ENCODE results near the gene GSTM2. TPM values are rescaled to one million over a fixed set of nuclear protein-coding genes. Genes with fewer than 3 reads are reported as not detected.

GSTM2 gene
- total RNA-seq, 1 experiment from 2014 or later = 2.2 TPM

- in situ Hi-C loops (cut with HindIII; ENCODE audit: low pct_unique_long_range_greater_than_20kb, low sequenced_read_pairs) = no loop called here
- DNase-seq (ENCODE audit: low read depth, low spot score) = no peak
Observed at GRCh38 chr1:109721042-109721441, 53.2 kb downstream of the GSTM2 start.

GRCh38 chr1:109721971-109722370, 54.1 kb downstream of the GSTM2 start:
- in situ Hi-C loops (cut with HindIII; ENCODE audit: low pct_unique_long_range_greater_than_20kb, low sequenced_read_pairs) = no loop called here
- DNase-seq (ENCODE audit: low read depth, low spot score) = no peak

GRCh38 chr1:109722908-109723691, 55.2 kb downstream of the GSTM2 start:
- DNase-seq (ENCODE audit: low read depth, low spot score) = no peak
- in situ Hi-C loops (cut with HindIII; ENCODE audit: low pct_unique_long_range_greater_than_20kb, low sequenced_read_pairs) = no loop called here

Other genes starting within 250 kb of the GSTM2 start
- gene PSMA5, start 241.6 kb upstream of the GSTM2 start, total RNA-seq (2014; rRNA removed; shearing (Covaris generic)) = 103 and 108 TPM in 2 replicates
- 0.35 and 0.37 TPM in 2 replicates for gene SYPL2, start 201.5 kb upstream of the GSTM2 start, total RNA-seq (2014; rRNA removed; shearing (Covaris generic))
- gene ATXN7L2, start 184.2 kb upstream of the GSTM2 start, total RNA-seq (2014; rRNA removed; shearing (Covaris generic)) = 0.88 and 1.4 TPM in 2 replicates
- gene CYB561D1, start 174.0 kb upstream of the GSTM2 start, total RNA-seq (2014; rRNA removed; shearing (Covaris generic)) = 4.5 and 4.7 TPM in 2 replicates
- 2.4 and 2.6 TPM in 2 replicates for gene AMIGO1, start 158.3 kb upstream of the GSTM2 start, total RNA-seq (2014; rRNA removed; shearing (Covaris generic))
- gene GPR61, start 128.2 kb upstream of the GSTM2 start, total RNA-seq (2014; rRNA removed; shearing (Covaris generic)) = 0.03 and 0.98 TPM in 2 replicates
- 8.3 TPM in 2 replicates for gene GNAI3, start 119.4 kb upstream of the GSTM2 start, total RNA-seq (2014; rRNA removed; shearing (Covaris generic))
- gene GNAT2, start 48.4 kb upstream of the GSTM2 start, total RNA-seq (2014; rRNA removed; shearing (Covaris generic)) = 0.11 and 0.18 TPM in 2 replicates
- gene AMPD2, start 48.2 kb upstream of the GSTM2 start, total RNA-seq (2014; rRNA removed; shearing (Covaris generic)) = 30.2 and 31.9 TPM in 2 replicates
- gene GSTM4, start 12.0 kb upstream of the GSTM2 start, total RNA-seq (2014; rRNA removed; shearing (Covaris generic)) = 32.1 and 43.6 TPM in 2 replicates
- not detected in 2 replicates for gene GSTM1, start 19.8 kb downstream of the GSTM2 start, total RNA-seq (2014; rRNA removed; shearing (Covaris generic))
- not detected in 2 replicates for gene GSTM5, start 44.2 kb downstream of the GSTM2 start, total RNA-seq (2014; rRNA removed; shearing (Covaris generic))
- 67.6 and 72.1 TPM in 2 replicates for gene GSTM3, start 73.0 kb downstream of the GSTM2 start, total RNA-seq (2014; rRNA removed; shearing (Covaris generic))
- not detected in 2 replicates for gene EPS8L3, start 95.9 kb downstream of the GSTM2 start, total RNA-seq (2014; rRNA removed; shearing (Covaris generic))
- gene CSF1, start 242.8 kb downstream of the GSTM2 start, total RNA-seq (2014; rRNA removed; shearing (Covaris generic)) = 3.2 and 4.0 TPM in 2 replicates